Smooth muscle cell of the brain vasculature (primary cell): ENCODE results near the gene HDGFL3.

Experiments
- DNase-seq: peaks from one replicate; pipeline ENCODE4 v3.0.0-alpha.2; 2012; ENCODE audit warnings: low read depth, low spot score

The HDGFL3 gene

DNA sequence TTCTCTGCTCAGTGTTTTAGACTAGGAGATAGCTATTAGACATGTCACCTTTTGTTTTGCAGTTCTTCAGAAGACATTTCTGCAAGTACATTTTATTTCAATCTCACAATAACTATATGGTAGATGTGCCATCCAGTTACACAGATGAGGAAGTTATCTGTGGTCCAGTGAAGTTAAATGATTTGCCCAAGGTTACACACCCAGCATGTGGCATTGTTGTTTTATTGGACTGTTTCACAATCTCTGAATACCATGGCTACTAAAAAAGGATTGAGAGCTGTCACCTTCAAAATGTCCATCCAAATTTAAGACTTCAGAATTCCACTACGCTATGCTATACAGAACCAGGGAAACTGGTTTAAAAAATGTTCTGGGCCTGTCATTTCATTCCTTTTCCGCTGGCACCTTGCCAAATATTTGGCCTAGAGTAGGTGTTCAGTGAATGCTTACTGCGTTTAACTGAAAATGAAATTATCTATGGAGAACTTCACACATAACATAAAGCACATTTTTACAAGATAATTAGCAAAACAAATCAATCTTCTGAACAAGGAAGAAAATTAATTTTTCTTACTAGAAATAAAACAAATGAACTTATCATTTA, 80.0 kb downstream of the HDGFL3 start:
- DNase-seq: no peak

DNA sequence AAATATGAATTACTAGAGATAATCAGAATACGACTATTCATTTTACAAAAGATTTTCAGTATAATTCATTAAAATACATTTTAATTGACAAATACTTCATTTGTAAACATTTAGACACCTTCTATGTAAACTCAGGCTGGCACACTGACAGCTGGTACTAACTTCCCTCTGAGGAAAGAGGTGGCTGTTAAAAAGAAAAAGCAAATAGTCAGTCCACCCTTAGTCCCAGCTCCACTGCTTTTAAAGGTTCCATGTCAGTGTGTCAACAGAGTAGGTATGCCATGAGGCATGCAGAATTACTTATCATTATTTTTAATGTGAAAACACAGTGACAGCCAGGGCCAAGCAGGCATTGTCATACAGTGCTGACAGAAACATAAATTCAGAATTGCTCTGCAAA, 84.1 kb downstream of the HDGFL3 start:
- no peak for DNase-seq

GRCh38 chr15:83119968-83120581, 87.5 kb downstream of the HDGFL3 start:
- DNase-seq: no peak

GRCh38 chr15:83118968-83119367, 88.7 kb downstream of the HDGFL3 start:
- DNase-seq: no peak

GRCh38 chr15:83118291-83118827, 89.3 kb downstream of the HDGFL3 start:
- DNase-seq: no peak

GRCh38 chr15:83115831-83116565, 91.6 kb downstream of the HDGFL3 start:
- DNase-seq: no peak

GRCh38 chr15:83115410-83115809, 92.2 kb downstream of the HDGFL3 start:
- no peak for DNase-seq

GRCh38 chr15:83114856-83115255, 92.8 kb downstream of the HDGFL3 start:
- no peak for DNase-seq

- DNase-seq: no peak
Observed at GRCh38 chr15:83113881-83114674, 93.5 kb downstream of the HDGFL3 start.

DNA sequence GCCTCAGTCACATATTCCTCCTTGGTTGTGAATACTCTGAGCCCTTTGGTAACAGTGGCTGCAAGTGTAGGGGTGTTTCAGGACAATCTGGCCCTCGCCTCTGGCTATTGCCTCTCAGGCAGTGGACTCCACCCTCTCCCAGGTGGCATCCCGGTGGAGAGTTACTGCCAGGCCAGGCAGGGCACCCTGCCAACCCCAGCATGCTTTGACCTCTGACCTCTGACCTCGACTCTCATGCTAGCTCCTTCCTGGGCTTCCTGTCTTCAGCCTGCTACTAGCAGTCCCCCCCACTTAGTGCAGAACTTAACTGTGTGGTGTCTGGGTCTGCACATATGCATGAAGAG, 94.7 kb downstream of the HDGFL3 start:
- no peak for DNase-seq

DNA sequence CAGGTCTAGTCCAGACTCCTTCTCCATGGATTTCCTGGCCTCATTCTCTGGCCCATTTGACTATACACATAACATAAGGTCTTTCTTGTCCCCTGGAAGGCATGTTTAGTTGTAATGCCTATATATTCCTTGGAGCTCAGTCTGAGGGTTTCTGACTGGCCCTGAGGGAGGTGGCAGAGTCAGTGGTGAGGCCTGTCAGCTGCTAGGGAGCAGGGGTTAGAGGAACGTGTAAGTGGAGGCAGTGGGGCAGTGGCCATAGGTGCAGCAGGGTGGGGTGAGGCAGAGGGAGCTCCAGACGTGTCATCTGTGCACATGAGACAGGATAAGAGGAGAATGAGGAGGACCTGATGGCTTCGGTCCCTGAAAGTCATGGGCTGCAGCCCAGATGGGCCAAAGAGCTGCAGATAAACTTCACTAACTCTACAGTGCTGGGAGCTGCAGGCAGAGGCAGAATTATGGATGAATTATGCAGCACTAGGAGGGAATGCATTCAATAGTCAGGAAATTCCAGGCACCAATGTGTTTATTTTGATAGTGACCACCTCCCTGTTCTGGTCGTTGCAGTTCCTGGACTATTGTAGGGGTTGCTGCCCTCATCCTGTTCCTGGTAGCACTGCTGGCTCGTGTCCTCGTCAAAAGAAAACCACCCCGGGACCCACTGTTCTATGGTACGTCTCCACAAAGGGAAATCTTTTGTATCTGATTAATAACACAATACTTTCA, 95.2 kb downstream of the HDGFL3 start:
- peak; percentile 40 for DNase-seq

- no peak for DNase-seq
Observed at GRCh38 chr15:83111149-83111548, 96.5 kb downstream of the HDGFL3 start.

DNA sequence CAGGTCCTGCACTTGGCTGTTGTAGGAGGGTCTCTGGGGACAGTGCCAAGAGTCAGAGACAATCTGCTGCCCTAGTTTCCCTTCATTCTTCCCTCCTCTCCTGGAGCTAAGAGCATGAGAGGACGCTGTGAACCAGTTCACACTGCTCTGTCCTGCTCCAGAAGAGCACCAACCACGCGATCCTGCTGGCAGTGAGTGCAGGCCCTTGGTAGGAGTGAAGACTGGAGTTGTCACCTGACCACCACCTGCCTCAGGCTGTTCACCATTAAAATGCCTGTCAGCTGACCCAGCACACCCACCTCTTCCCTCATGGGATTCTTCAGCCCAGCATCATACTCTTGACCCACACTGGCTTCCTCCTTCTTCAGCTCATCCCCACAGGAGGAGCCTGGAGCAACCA, 97.2 kb downstream of the HDGFL3 start:
- DNase-seq: no peak

- no peak for DNase-seq
Observed at GRCh38 chr15:83109532-83109931, 98.1 kb downstream of the HDGFL3 start.

DNA sequence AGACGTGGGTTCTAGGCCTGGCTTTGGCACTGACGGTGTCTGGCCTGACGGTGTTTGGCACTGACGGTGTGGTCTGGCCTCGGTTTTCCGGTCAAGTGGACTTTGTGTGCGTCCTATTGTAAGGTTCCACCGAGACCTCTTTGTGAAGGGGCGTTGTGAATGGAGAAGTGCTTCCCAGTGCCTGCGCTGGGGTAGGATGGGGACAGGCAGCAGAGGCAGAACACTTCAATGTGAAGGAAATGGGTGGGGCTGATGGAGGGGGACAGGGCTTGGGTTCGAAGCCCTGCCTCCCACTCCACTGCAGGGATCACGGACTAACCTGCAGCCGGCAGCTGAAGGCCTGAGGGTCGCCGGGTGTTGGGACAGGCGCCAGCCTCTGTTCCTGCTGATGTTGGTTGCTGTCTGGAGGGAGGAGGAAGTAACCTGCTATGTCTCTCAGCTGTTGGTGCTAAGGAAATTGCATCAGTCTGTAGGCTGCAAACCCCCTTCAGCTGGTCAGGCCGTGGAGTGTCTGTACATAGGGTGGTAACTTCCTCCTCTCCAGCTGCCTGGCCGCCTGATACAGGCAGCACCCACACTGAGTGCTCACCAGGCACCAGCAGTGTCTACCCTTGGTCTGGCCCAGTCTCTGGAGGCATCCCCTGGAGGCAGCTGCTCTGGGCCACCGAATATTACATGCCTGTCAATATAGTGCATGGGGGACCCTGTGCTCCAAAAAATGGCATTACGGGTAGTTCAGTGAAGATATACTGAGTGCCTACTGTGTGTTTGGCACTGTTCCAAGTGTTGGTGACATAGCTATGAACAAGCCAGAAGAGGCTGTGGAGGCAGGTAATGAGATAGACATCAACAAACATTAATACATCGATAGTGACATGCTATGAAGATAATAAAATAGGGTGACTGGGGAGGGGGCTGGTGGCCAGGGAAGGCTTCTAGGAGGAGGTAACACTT, 99.1 kb downstream of the HDGFL3 start:
- no peak for DNase-seq

DNA sequence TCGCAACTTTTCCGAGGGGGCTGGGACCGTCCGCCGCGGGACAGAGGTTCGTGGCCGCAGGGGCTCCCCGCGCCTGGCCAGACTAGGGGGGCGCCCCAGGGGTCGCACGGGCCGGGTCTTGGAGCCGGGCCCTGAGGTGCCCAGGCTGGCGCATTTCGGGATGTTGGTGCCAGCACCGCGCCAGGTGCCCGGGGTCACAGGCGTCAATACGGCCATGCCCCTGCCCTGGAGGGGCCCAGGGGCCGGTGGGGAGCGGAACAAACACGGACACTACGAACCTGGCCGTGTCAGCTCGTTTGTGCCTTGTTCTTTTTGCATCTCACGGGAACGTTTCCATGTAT, 99.8 kb downstream of the HDGFL3 start:
- no peak for DNase-seq

DNA sequence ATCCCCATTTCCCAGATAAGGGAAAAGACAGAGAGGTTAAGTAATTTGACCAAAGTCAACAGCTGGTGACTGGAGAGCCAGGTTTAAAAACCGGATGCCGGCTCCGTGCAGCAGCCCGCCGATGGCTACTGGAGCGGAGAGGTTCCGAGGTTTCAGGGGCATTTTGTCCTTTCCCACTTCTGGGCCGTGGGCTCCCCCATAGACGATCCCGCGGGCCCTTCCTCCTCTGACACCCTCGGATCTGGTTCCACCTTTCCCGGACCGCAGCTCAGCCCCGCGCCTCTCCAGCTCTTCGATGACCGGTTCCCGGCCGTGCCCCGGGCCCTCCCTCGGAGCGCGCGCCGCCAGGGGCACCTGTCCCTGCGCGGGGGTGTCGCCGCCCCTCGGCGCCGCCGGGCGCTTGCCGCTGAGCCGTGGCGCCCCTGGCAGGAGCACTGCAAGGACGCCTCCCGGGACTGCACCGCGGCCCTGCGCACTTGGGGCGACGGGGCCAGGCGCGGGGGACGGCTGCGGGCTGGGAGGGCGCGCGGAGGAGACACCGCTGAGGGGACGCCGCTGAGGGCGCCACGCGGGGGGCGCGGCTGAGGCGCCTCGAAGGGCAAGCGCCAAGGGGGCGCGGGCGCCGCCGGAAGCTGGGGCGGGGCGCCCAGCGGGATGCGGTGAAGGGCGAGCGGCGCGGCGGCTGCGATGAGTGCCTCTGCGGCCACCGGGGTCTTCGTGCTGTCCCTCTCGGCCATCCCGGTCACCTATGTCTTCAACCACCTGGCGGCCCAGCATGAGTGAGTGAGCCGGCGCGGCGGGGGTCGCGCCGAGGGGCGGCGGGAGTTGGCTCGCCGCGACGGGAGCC, 100.4 kb downstream of the HDGFL3 start, which contains the start of gene TM6SF1:
TSS of gene TM6SF1 (plus strand) at position 652 of the 847 bp plus-strand sequence. CDS start at position 688, 36 bp downstream.
- DNase-seq: no peak

GRCh38 chr15:83105440-83105839, 102.2 kb downstream of the HDGFL3 start:
- no peak for DNase-seq

DNA sequence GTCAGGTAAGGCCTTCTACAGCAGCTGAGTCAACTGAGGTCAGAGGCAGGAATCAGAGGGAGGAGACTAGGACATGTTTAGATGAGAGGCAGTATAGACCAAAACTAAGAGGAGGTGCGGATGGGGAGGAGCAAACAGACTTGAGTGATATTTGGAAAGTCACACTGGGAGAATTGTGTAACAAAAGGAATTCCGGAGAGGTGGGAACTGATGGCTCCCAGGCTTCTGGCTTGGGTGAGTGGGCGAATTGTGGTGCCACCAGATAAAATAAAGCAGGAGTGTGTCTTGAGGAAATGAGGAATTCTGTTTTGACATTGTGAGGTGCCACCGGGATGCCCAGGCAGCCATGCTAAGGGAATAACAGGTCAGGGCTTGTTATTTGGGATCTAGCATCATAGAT, 103.5 kb downstream of the HDGFL3 start:
- no peak for DNase-seq
